Hematopoietic multipotent progenitor cell treated with erythropoietin and hydrocortisone succinate and interleukin-3 and kit ligand, for 4 days (in vitro differentiated cells): Measurements from ENCODE around the gene RNF8.
"Not testable (repeated sequence)": the region's sequence is repeated elsewhere in the genome, so short reads cannot be mapped to it uniquely, and the experiment has no call there.

Experiments used
- DNase-seq: peaks from one replicate; pipeline ENCODE4 v3.0.0-alpha.2; 2015

The RNF8 gene

DNA sequence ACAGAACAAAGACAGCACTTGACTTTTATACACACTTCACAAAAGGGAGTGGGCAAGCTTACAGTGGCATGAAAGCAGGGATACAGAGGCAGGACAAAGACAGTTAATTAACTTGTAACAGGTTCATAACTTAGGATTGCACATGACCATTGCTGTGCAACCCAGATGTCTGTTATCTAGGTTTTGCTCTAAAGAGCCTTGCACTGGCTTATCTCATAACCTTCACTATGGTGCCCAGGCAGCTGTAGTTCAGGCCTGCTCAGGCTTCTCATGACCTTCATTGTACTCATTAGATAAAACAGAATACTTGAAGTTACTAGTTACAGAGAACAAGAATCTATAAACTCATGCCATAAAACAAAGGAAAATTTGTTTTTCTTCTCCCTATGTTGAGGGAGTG, 47.9 kb downstream of the RNF8 start:
- DNase-seq, result peak; percentile 86

GRCh38 chr6:37406726-37407341, 53.1 kb downstream of the RNF8 start:
- DNase-seq, result no peak

- DNase-seq, result no peak
Observed at GRCh38 chr6:37407948-37408347, 54.2 kb downstream of the RNF8 start.

GRCh38 chr6:37409501-37409900, 55.7 kb downstream of the RNF8 start:
- DNase-seq, result no peak

- no peak for DNase-seq
Observed at GRCh38 chr6:37417393-37417792, 63.6 kb downstream of the RNF8 start.

DNA sequence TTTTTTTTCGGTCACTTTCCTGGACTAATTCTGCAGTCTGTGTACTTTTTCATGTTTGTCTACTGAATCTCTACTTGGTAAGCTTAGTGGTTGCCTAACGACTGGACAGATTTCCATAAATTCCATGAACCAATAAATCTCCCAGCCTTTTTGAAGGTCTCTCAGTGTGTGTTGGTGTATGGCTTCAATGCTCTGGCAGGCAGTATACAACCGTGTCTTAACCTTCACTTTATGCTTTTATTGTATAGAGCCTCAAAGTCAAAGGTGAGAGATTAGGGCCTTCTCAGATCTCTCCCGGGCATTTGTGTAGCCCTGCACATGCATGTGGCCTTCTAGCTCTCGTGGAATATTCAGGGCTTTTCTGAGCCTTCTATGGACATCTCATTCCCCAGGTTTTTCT, 64.9 kb downstream of the RNF8 start:
- no peak for DNase-seq

DNA sequence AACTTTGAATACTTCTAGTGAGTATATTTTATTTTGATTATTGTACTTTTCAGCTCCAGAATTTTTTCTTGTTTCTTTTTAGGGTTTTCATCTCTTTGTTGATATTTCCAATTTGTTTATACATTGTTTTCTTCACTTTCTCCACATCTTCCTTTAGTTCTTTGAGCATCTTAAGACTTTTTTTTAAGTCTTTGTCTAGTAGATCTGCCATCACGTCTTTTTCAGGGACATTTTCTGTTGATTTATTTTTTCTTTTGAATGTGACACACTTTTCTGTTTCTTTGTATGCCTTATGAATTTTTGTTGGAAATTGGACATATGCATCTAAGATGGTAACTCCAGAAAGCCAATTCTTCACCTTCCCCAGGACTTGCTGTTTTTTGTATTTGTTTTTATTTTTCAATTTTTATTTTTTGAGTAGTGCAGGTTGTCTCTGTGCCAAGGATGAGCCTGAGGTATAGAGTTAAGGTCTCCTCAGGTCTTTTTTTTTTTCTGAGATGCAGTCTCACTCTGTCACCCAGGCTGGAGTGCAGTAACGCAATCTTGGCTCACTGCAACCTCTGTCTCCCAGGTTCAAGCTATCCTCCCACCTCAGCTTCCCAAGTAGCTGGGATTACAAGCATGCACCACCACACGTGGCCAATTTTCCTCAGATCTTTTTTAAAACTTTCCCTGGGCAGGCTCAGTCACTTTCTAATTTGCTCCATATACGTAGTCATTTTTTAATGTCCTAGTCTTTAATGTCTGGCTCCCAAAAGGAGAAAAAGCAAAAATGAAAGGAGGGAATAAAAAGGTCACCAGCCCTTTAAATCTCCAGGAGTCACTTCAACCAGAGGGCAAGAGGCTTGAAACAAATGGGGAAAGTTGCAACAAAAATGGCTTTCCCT, 72.5 kb downstream of the RNF8 start:
- DNase-seq, result no peak

- DNase-seq, result no peak
Observed at GRCh38 chr6:37426945-37427510, 73.2 kb downstream of the RNF8 start.

GRCh38 chr6:37429352-37429750, 75.6 kb downstream of the RNF8 start:
- DNase-seq, result no peak

DNA sequence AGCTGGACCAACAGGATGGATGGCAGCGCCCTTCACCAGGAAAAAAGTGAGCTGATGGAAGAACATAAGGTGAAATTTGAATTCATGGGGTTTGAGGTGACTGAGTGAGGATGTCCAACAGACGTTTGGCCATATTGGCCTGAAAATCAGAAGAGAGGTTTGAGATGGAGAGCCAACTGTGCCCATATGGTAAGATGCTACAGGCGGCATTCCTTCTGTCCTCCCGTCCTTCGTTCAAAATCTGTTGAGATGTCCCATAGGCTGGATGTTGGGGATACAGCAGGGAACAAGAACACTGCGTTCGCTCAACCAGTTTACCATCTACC, 78.8 kb downstream of the RNF8 start:
- DNase-seq, result no peak

- peak; percentile 95 for DNase-seq
Observed at GRCh38 chr6:37432916-37433656, 79.3 kb downstream of the RNF8 start, which contains the start of gene CMTR1. TSS of gene CMTR1 (plus strand) at chr6:37433221. CDS start at chr6:37435630, 2,409 bp downstream.

GRCh38 chr6:37433657-37434271, 80.0 kb downstream of the RNF8 start:
- DNase-seq, result peak; percentile 34

- DNase-seq, result no peak
Observed at GRCh38 chr6:37435373-37435772, 81.6 kb downstream of the RNF8 start.

- DNase-seq, result peak; percentile 29
Observed at GRCh38 chr6:37435816-37436215, 82.0 kb downstream of the RNF8 start.

- no peak for DNase-seq
Observed at GRCh38 chr6:37438930-37439329, 85.1 kb downstream of the RNF8 start.

- DNase-seq, result no peak
Observed at GRCh38 chr6:37441651-37442050, 87.9 kb downstream of the RNF8 start.

GRCh38 chr6:37442416-37443215, 88.8 kb downstream of the RNF8 start:
- DNase-seq, result no peak

DNA sequence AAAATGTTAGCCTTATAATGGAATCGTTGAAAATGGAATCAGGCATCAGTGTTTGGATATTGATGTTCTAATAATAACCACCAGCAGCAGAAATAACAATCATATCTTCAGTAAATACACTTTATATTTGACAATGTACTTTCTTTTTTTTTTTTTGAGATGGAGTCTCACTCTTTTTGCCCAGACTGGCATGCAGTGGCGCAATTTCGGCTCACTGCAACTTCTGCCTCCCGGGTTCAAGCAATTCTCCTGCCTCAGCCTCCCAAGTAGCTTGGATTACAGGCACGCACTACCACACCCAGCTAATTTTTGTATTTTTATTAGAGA, 89.4 kb downstream of the RNF8 start:
- not testable (repeated sequence) for DNase-seq
